GM10266 (cell line): ENCODE measurements around the gene LRRC2.

Experiments
- DNase-seq: peaks from one replicate; pipeline ENCODE4 v3.0.0; 2012; ENCODE audit errors: extremely low spot score
- CTCF ChIP-seq: IDR thresholded peaks from 2 replicates; pipeline ENCODE4 v1.5.1; 2012; ENCODE audit warnings: mild to moderate bottlenecking, low read depth; ENCODE audit not compliant: control insufficient read depth, insufficient read depth; ENCODE audit errors: missing control alignments

Gene LRRC2

GRCh38 chr3:46491089-46492070, 74.7 kb downstream of the LRRC2 start:
- no peak for DNase-seq
- TF ChIP-seq CTCF, result no peak

GRCh38 chr3:46490338-46491084, 75.6 kb downstream of the LRRC2 start:
- no peak for DNase-seq
- TF ChIP-seq CTCF, result no peak

GRCh38 chr3:46489875-46490274, 76.2 kb downstream of the LRRC2 start:
- no peak for DNase-seq

GRCh38 chr3:46489381-46489780, 76.7 kb downstream of the LRRC2 start:
- DNase-seq, result no peak
- TF ChIP-seq CTCF, result no peak

More at GRCh38 chr3:46489875-46490274, 76.2 kb downstream of the LRRC2 start:
- TF ChIP-seq CTCF, result no peak

- DNase-seq, result peak; percentile 94
- TF ChIP-seq CTCF, result peak; percentile 100
These were observed 77.3 kb downstream of the LRRC2 start for GRCh38 chr3:46488735-46489361.

- TF ChIP-seq CTCF, result no peak
- DNase-seq, result no peak
These were observed 80.3 kb downstream of the LRRC2 start for GRCh38 chr3:46485779-46486175.
